A673 (cell line): ENCODE measurements around the gene COX6B2. TPM values are rescaled to one million over a fixed set of nuclear protein-coding genes. Genes with fewer than 3 reads are reported as not detected.

Experiments
- BruUV-seq: library from RNA; stranded (reverse); fragments of 400-500 nt; replicated peaks from 2 replicates; lab custom pipeline; 2021; lab: Mats Ljungman, UMichigan
- CTCF ChIA-PET: fragments of 300-600 bp; sonication (Branson Sonifier 250); formaldehyde crosslinking; loops from one replicate; lab custom pipeline; 2022; ENCODE audit warnings: antibody characterized with exemption; lab: Charles Lee
- POLR2A ChIA-PET: fragments of 300-600 bp; sonication (Branson Sonifier 250); formaldehyde crosslinking; loops from one replicate; lab custom pipeline; 2022; ENCODE audit warnings: antibody characterized with exemption; ENCODE audit not compliant: low non-redundant PET; lab: Charles Lee
- DNase-seq: peaks from one replicate; pipeline ENCODE4 v3.0.0-alpha.2; 2015; ENCODE audit warnings: low spot score
- H3K27ac ChIP-seq: fragments of 200-600 bp; sonication (generic); 2 replicates; pipeline ENCODE4 v1.5.1; 2016; ENCODE audit warnings: mixed run types, low read depth, mild to moderate bottlenecking, mixed read lengths, antibody characterized with exemption, low read length; ENCODE audit not compliant: poor library complexity, severe bottlenecking
- H3K27me3 ChIP-seq: fragments of 200-600 bp; sonication (generic); replicated peaks from 2 replicates; pipeline ENCODE4 v1.6.1; 2017; ENCODE audit warnings: mixed run types, low read depth, mild to moderate bottlenecking, mixed read lengths, antibody characterized with exemption, low read length; ENCODE audit not compliant: insufficient read depth, poor library complexity
- H3K36me3 ChIP-seq: fragments of 200-600 bp; sonication (generic); 2 replicates; pipeline ENCODE4 v1.6.1; 2016; ENCODE audit warnings: mixed run types, mild to moderate bottlenecking, mixed read lengths, antibody characterized with exemption, low read length; ENCODE audit not compliant: insufficient read depth, poor library complexity, severe bottlenecking
- H3K4me1 ChIP-seq: fragments of 200-600 bp; sonication (generic); 2 replicates; pipeline ENCODE4 v1.6.1; 2017; ENCODE audit warnings: mixed run types, mild to moderate bottlenecking, mixed read lengths, antibody characterized with exemption, low read length; ENCODE audit not compliant: insufficient read depth, poor library complexity, severe bottlenecking
- H3K4me3 ChIP-seq: fragments of 200-600 bp; sonication (generic); 2 replicates; pipeline ENCODE4 v1.5.1; 2016; ENCODE audit warnings: low read depth, mixed run types, mild to moderate bottlenecking, mixed read lengths, low read length; ENCODE audit not compliant: poor library complexity, severe bottlenecking
- H3K9me3 ChIP-seq: fragments of 200-600 bp; sonication (generic); 2 replicates; pipeline ENCODE4 v1.6.1; 2016; ENCODE audit warnings: mixed run types, low read depth, mild to moderate bottlenecking, mixed read lengths, antibody characterized with exemption, low read length; ENCODE audit not compliant: poor library complexity, severe bottlenecking
- EZH2 ChIP-seq: fragments of 200-600 bp; sonication (generic); IDR thresholded peaks from 2 replicates; pipeline ENCODE4 v1.6.1; 2017; ENCODE audit warnings: borderline replicate concordance, low read depth, mild to moderate bottlenecking, mixed read lengths, antibody characterized with exemption, low read length; ENCODE audit not compliant: poor library complexity, severe bottlenecking
- intact Hi-C: fragments of 100-400 bp; cut with micrococcal nuclease; formaldehyde crosslinking; loops from one replicate; pipeline ENCODE4 v1.10.0; 2022; ENCODE audit not compliant: unreplicated experiment
- total RNA-seq: library from RNA; stranded (reverse); gene quantifications from 2 replicates; pipeline ENCODE4 v1.2.3, GENCODE V29; 2021
- TF ChIP-seq, protein P1 (sequence below): fragments of 300-800, 200-600 bp; sonication (generic); conservative IDR thresholded peaks from 2 replicates; pipeline ENCODE4 v1.5.1; 2017; ENCODE audit warnings: low read depth, mild to moderate bottlenecking, antibody characterized with exemption, low read length, moderate library complexity, mixed read lengths

COX6B2 gene
- total RNA-seq, 1 experiment from 2014 or later, result not detected

DNA sequence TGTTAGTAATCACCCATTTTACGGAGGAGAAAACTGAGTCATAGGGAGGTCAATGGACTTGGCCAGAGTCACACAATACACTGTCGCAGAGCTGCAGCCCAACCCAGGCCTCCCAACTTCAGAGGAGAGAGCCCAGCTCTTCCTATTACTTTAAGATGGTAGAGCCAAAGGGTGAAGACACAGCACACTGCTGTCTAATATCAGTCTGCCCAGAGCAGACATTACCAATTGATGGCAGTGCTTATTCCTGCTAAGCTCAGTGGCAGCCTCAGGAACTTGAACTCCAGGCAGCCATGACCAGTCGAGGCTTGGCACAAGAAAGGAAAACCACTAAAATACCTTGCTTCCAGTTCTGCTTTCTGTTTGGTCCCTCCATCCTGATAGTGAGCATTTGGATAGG, 47.8 kb downstream of the COX6B2 start:
- no peaks in the 10 kb centered on the region for H3K27me3 ChIP-seq
- no peak overlapping the region for H3K4me3 ChIP-seq
- peaks cover 50% of the 10 kb centered on the region for H3K36me3 ChIP-seq
- H3K9me3 ChIP-seq, result no peaks in the 10 kb centered on the region
- ChIA-PET POLR2A (interaction anchor here (0.7 kb wide), 1 partner anchor 77 kb away, joined by 3 read pairs; no protein-coding TSS in a partner anchor), CTCF (interaction anchor here (0.6 kb wide), 1 partner anchor 15 kb away, joined by 5 read pairs; no protein-coding TSS in a partner anchor)
- H3K4me1 ChIP-seq, result no peaks in the 10 kb centered on the region
- no peak overlapping the region for H3K27ac ChIP-seq
- intact Hi-C loops, result loop anchor here (10.0 kb wide), 1 partner anchor 78 kb away; the partner anchor contains the start of genes RPL28 and TMEM238
- BruUV-seq, result no TSS peak
- no peak for DNase-seq
- TF ChIP-seq, protein P1, sequence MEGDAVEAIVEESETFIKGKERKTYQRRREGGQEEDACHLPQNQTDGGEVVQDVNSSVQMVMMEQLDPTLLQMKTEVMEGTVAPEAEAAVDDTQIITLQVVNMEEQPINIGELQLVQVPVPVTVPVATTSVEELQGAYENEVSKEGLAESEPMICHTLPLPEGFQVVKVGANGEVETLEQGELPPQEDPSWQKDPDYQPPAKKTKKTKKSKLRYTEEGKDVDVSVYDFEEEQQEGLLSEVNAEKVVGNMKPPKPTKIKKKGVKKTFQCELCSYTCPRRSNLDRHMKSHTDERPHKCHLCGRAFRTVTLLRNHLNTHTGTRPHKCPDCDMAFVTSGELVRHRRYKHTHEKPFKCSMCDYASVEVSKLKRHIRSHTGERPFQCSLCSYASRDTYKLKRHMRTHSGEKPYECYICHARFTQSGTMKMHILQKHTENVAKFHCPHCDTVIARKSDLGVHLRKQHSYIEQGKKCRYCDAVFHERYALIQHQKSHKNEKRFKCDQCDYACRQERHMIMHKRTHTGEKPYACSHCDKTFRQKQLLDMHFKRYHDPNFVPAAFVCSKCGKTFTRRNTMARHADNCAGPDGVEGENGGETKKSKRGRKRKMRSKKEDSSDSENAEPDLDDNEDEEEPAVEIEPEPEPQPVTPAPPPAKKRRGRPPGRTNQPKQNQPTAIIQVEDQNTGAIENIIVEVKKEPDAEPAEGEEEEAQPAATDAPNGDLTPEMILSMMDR, result no peak
- TF ChIP-seq EZH2, result no peak

GRCh38 chr19:55305983-55306562, 48.4 kb downstream of the COX6B2 start:
- peaks cover 4% of the 10 kb centered on the region for H3K4me1 ChIP-seq
- DNase-seq, result no peak
- H3K4me3 ChIP-seq, result no peak overlapping the region
- H3K27me3 ChIP-seq, result no peaks in the 10 kb centered on the region
- no peak overlapping the region for H3K27ac ChIP-seq
- BruUV-seq, result no TSS peak
- intact Hi-C loops, result loop anchor here (10.0 kb wide), 1 partner anchor 79 kb away; the partner anchor contains the start of genes RPL28 and TMEM238
- peaks cover 50% of the 10 kb centered on the region for H3K36me3 ChIP-seq
- CTCF ChIA-PET, result interaction anchor here (0.5 kb wide), 1 partner anchor 867 kb away, joined by 4 read pairs; no protein-coding TSS in a partner anchor
- POLR2A ChIA-PET, result no interaction called here
- H3K9me3 ChIP-seq, result no peaks in the 10 kb centered on the region
- TF ChIP-seq, protein P1, result no peak
- no peak for TF ChIP-seq EZH2

DNA sequence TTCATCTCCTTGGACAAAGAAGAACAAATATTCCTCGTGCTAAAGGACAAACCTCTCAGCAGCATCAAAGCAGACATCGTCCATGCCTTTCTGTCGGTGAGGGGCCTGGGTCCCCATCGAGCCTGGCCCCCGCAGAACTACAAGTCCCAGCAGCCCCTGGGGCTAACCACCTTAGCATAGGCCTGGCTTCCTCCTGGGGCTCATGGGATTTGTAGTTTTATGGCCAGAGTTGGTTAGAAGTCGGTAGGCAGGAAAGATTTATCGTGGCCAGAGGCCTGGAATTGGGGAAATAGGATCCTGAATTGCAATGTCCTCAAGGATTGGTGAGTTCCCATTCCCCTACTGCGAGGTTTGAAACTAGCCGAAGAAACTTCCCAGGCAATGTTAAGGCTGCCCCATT, 49.0 kb downstream of the COX6B2 start:
- peaks cover 50% of the 10 kb centered on the region for H3K36me3 ChIP-seq
- intact Hi-C loops, result loop anchor here (10.0 kb wide), 1 partner anchor 79 kb away; the partner anchor contains the start of genes RPL28 and TMEM238
- H3K27me3 ChIP-seq, result no peaks in the 10 kb centered on the region
- H3K4me1 ChIP-seq, result peaks cover 4% of the 10 kb centered on the region
- H3K4me3 ChIP-seq, result no peak overlapping the region
- no peak for TF ChIP-seq EZH2
- TF ChIP-seq, protein P1, result no peak
- peak; percentile 64 for DNase-seq
- BruUV-seq, result no TSS peak
- POLR2A ChIA-PET, result no interaction called here
- CTCF ChIA-PET, result no interaction called here
- no peak overlapping the region for H3K27ac ChIP-seq
- no peaks in the 10 kb centered on the region for H3K9me3 ChIP-seq
